HepG2 (cell line): ENCODE results near the gene KAZN. TPM values are rescaled to one million over a fixed set of nuclear protein-coding genes. Genes with fewer than 3 reads are reported as not detected.

Experiments
- ASH2L ChIP-seq: fragments of 300-600, 200-600 bp; sonication (generic); IDR thresholded peaks from 2 replicates; pipeline ENCODE4 v1.7.0; 2017; ENCODE audit warnings: low read depth, mild to moderate bottlenecking, moderate library complexity, mixed read lengths, low read length; ENCODE audit not compliant: insufficient read length
- BCL6 ChIP-seq: IDR thresholded peaks from 2 replicates; pipeline ENCODE4 v1.6.1; 2016; ENCODE audit warnings: missing genetic modification reagents, missing compliant biosample characterization
- FOXO4 ChIP-seq: sonication (generic); formaldehyde crosslinking; conservative IDR thresholded peaks from 2 replicates; pipeline ENCODE4 v1.8.1; 2023; ENCODE audit warnings: missing genetic modification reagents
- FOXP4 ChIP-seq: sonication (generic); formaldehyde crosslinking; IDR thresholded peaks from 2 replicates; pipeline ENCODE4 v1.4.0; 2020; ENCODE audit warnings: missing genetic modification reagents
- HDAC2 ChIP-seq: sonication (generic); formaldehyde crosslinking; IDR thresholded peaks from 2 replicates; pipeline ENCODE4 v1.4.0; 2020; ENCODE audit warnings: missing genetic modification reagents
- HNRNPH1 ChIP-seq: fragments of 200-400 bp; formaldehyde crosslinking; optimal IDR thresholded peaks from 2 replicates; pipeline ENCODE3; 2017; ENCODE audit warnings: mild to moderate bottlenecking, low read depth, low read length
- HNRNPL ChIP-seq: fragments of 200-400 bp; formaldehyde crosslinking; IDR thresholded peaks from 2 replicates; pipeline ENCODE4 v1.6.1; 2017; ENCODE audit warnings: mild to moderate bottlenecking, low read depth, low read length
- MED8 ChIP-seq: sonication (generic); formaldehyde crosslinking; IDR thresholded peaks from 2 replicates; pipeline ENCODE4 v1.8.1; 2023; ENCODE audit warnings: mild to moderate bottlenecking, missing genetic modification reagents; ENCODE audit not compliant: insufficient replicate concordance
- MEIS1 ChIP-seq: sonication (generic); formaldehyde crosslinking; IDR thresholded peaks from 2 replicates; pipeline ENCODE4 v1.9.0; 2021; ENCODE audit warnings: mild to moderate bottlenecking, missing genetic modification reagents, moderate library complexity, borderline replicate concordance
- MIER2 ChIP-seq: IDR thresholded peaks from 2 replicates; pipeline ENCODE4 v1.6.1; 2016; ENCODE audit warnings: missing biosample characterization, missing genetic modification reagents
- NFYC ChIP-seq: IDR thresholded peaks from 2 replicates; pipeline ENCODE4 v1.6.1; 2016; ENCODE audit warnings: missing genetic modification reagents, missing compliant biosample characterization
- RERE ChIP-seq: IDR thresholded peaks from 2 replicates; pipeline ENCODE4 v1.6.1; 2016; ENCODE audit warnings: low read depth, missing genetic modification reagents, missing compliant biosample characterization
- TEF ChIP-seq: sonication (generic); formaldehyde crosslinking; IDR thresholded peaks from 2 replicates; pipeline ENCODE4 v1.5.0; 2020; ENCODE audit warnings: missing genetic modification reagents
- TFAP4 ChIP-seq: sonication (generic); IDR thresholded peaks from 2 replicates; pipeline ENCODE4 v1.6.1; 2016; ENCODE audit warnings: low read depth, borderline replicate concordance
- THAP11 ChIP-seq: IDR thresholded peaks from 2 replicates; pipeline ENCODE4 v1.6.1; 2016; ENCODE audit warnings: missing biosample characterization, missing genetic modification reagents
- ZFX ChIP-seq: sonication (generic); formaldehyde crosslinking; IDR thresholded peaks from 2 replicates; pipeline ENCODE4 v1.4.0; 2020; ENCODE audit warnings: mild to moderate bottlenecking, low read depth, missing genetic modification reagents, moderate library complexity
- ZNF414 ChIP-seq: sonication (generic); formaldehyde crosslinking; IDR thresholded peaks from 2 replicates; pipeline ENCODE4 v1.5.0; 2020; ENCODE audit warnings: missing genetic modification reagents
- polyA plus RNA-seq, 8 experiments: library from polyadenylated mRNA; depleted of rRNA in 3 of 8; stranded (reverse) in 7 of 8; unstranded in 1 of 8; fragments of >200 nt; fragmentation: Illumina TruSeq in 4 of 8; extraction: Trizol in 4 of 8; gene quantifications; 2 replicates each; pipeline versions ENCODE4 v1.2.1 to v1.2.3, GENCODE V29; 2011 to 2016; ENCODE audit warnings: low read depth in 4 of 8, missing spikeins in 1 of 8, mixed read lengths in 1 of 8; ENCODE audit not compliant: insufficient read depth in 1 of 8
- total RNA-seq, 5 experiments: library from RNA; depleted of rRNA; stranded (reverse); fragments of >200 nt; fragmentation: Illumina TruSeq; extraction: Trizol; gene quantifications; 2 replicates each; pipeline ENCODE4 v1.2.3, GENCODE V29; 2016; ENCODE audit warnings: low read depth in 1 of 5

Gene KAZN
- total and polyA plus RNA-seq, 2 of the 13 experiments (the other 11 are each of a cell fraction or from before 2014, with no cell fraction given) = 10.4 to 13.5 TPM

- peak; percentile 66; the same call in 1 of the 2 replicates for TF ChIP-seq RERE (CRISPR knock-in tag)
- TF ChIP-seq ZNF414 (CRISPR knock-in tag) = no peak
- TF ChIP-seq BCL6 (CRISPR knock-in tag) = peak; percentile 84
- TF ChIP-seq ZFX (CRISPR knock-in tag) = peak; percentile 83
- TF ChIP-seq NFYC = peak; percentile 21; the same call in 1 of the 2 replicates
- TF ChIP-seq ASH2L = peak; percentile 58
- TF ChIP-seq TEF (CRISPR knock-in tag) = no peak
- TF ChIP-seq MED8 (CRISPR knock-in tag) = peak; percentile 24
- no peak for TF ChIP-seq FOXO4 (CRISPR knock-in tag)
- 0 out of 2 replicates have a peak, but pooled peaks have one; percentile 28 for TF ChIP-seq THAP11 (CRISPR knock-in tag)
- TF ChIP-seq TFAP4 = peak; percentile 96
- peak; percentile 89 for TF ChIP-seq FOXP4
- TF ChIP-seq HNRNPL = peak; percentile 80; the same call in 1 of the 2 replicates
- 0 out of 2 replicates have a peak, but pooled peaks have one; percentile 54 for TF ChIP-seq MIER2 (CRISPR knock-in tag)
- TF ChIP-seq HDAC2 (CRISPR knock-in tag) = peak; percentile 89
- peak; percentile 78; the same call in 1 of the 2 replicates for TF ChIP-seq MEIS1 (CRISPR knock-in tag)
- TF ChIP-seq HNRNPH1 = no peak
These were observed 541.3 kb downstream of the KAZN start (continued) for GRCh38 chr1:15139654-15140350.
